Measurements from ENCODE around the gene LAX1.
"Not testable (repeated sequence)": the region's sequence is repeated elsewhere in the genome, so short reads cannot be mapped to it uniquely, and the experiment has no call there.

Gene LAX1

DNA sequence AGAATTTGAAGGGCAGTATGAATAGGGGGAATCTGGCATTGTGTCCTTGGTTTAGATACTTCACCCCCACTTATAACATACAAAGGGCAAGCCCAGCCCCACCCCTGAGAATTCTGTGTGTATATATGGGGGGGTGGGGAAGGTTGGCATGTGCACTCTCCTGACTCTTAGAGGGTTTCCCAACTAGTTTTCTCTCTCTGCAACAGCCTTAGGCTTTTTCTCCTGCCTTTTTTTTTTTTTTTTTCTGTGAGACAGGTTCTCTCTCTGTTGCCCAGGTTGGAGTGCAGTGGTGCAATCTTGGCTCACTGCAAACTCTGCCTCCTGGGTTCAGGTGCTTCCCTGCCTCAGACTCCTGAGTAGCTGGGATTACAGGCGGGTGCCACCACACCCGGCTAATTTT is 27.5 kb downstream of the LAX1 start:
- POLR2A ChIA-PET (ENCODE audit: low non-redundant PET): interaction anchor here (0.6 kb wide), 1 partner anchor 160 kb away, joined by 3 read pairs; no protein-coding TSS in a partner anchor
- TF ChIP-seq, protein P1, sequence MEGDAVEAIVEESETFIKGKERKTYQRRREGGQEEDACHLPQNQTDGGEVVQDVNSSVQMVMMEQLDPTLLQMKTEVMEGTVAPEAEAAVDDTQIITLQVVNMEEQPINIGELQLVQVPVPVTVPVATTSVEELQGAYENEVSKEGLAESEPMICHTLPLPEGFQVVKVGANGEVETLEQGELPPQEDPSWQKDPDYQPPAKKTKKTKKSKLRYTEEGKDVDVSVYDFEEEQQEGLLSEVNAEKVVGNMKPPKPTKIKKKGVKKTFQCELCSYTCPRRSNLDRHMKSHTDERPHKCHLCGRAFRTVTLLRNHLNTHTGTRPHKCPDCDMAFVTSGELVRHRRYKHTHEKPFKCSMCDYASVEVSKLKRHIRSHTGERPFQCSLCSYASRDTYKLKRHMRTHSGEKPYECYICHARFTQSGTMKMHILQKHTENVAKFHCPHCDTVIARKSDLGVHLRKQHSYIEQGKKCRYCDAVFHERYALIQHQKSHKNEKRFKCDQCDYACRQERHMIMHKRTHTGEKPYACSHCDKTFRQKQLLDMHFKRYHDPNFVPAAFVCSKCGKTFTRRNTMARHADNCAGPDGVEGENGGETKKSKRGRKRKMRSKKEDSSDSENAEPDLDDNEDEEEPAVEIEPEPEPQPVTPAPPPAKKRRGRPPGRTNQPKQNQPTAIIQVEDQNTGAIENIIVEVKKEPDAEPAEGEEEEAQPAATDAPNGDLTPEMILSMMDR (conservative IDR thresholded peaks at IDR 0.05; ENCODE audit: low read depth): no peak
- CTCF ChIA-PET: interaction anchor here (2.1 kb wide), 1 partner anchor 15 kb away, joined by 7 read pairs; no protein-coding TSS in a partner anchor
- no peak overlapping the region for H3K27ac ChIP-seq
- no peak for DNase-seq (ENCODE audit: low spot score)

DNA sequence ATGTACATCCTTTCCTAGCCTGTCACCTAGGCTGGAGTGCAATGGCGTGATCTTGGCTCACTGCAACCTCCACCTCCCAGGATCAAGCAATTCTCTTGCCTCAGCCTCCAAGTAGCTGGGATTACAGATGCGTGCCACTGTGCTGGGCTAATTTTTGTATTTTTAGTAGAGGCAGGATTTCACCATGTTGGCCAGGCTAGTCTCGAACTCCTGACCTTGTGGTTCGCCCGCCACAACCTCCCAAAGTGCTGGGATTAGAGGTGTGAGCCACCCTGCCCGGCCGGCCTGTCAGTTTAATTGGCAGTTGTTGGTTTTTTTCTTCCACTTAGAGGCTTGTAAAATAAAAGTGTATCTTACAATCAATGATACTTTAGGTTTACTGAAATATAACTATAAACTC is 28.6 kb downstream of the LAX1 start:
- DNase-seq (ENCODE audit: low spot score); H3K27ac ChIP-seq; POLR2A ChIA-PET (ENCODE audit: low non-redundant PET): not testable (repeated sequence)
- CTCF ChIA-PET: interaction anchor here (0.6 to 0.9 kb wide), 3 partner anchors 12 to 944 kb away, joined by 3 read pairs; no protein-coding TSS in a partner anchor

DNA sequence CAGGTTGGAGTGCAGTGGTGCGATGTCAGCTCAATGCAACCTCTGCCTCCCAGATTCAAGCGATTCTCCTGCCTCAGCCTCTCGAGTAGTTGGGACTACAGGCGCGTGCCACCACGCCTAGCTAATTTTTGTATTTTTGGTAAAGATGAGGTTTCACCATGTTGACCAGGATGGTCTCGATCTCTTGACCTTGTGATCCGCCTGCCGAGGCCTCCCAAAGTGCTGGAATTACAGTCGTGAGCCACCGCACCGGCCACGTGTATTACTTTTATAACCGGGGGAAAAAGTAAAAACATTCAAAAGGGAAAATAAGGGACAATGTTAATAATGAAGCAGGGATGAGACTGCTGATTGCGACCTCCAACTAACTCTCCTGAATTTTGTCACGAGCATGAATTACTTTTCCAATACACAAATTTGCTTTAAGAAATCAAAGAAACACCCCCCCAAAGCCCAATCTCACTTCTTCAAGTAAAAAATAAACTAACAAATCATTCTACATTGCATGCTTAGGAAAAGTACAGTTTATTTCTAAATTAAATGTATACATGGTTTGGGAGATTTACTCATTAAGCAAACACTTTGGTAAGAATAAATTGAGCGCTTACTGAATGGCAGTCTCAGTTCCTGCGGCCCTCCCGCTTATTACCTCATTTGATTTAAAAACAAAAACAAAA is 29.9 kb downstream of the LAX1 start:
- DNase-seq (ENCODE audit: low spot score): no peak
- ChIA-PET POLR2A (ENCODE audit: low non-redundant PET) (no interaction called here), CTCF (no interaction called here)
- TF ChIP-seq, protein P1 (conservative IDR thresholded peaks at IDR 0.05; ENCODE audit: low read depth): no peak
- peak overlapping the region; percentile 97 for H3K27ac ChIP-seq

DNA sequence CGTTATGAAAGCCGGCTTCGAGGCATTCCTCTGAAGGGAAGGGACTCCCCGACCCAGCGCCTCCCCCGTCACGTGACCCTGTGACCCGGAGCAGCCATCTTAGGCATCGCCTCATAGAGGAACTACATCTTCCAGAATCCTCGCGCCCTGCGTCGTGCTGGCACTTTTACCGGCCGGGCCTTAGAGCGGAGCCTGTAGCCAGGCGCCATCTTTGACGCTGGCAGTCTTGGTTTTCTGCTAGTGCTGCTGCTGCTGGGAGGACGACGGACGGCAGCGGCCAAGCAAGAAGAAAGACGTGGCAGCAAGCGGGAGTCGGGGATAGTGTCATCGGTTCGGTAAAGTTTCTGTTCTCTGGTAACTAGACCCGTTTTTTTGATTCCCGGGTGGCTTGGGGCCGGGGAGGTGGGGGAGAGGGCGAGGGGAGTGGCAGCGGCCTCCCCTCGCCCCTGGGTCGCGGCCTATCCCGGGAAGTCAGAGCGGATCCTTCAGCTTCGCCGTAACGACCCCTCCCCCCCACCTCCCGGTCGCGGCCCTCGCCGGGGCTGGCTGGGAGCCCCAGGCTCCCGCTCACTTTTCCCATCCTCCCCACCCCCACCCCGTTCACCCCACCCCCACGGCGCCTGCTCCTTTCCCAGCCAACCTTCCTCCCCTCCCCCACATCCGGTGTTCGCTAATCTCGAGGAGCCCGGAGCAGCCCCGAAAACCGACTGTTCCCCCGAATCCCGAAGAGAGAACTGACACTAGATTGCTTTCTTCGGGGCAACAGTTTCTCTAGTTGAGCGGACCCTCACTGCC is 30.7 kb downstream of the LAX1 start, which contains the start of the genes ZBED6 and ZC3H11A:
ZBED6 (plus strand) TSS at position 183 of the 795 bp plus-strand sequence. CDS start 1,900 bp downstream, outside the sequence.
ZC3H11A (plus strand) TSS at position 183 of the 795 bp plus-strand sequence. CDS start 21,448 bp downstream, outside the sequence.
- ChIA-PET CTCF (no interaction called here), POLR2A (ENCODE audit: low non-redundant PET) (no interaction called here)
- TF ChIP-seq, protein P1 (conservative IDR thresholded peaks at IDR 0.05; ENCODE audit: low read depth): no peak
- peak; percentile 100 for DNase-seq (ENCODE audit: low spot score)
- H3K27ac ChIP-seq: peak within 1 kb of the TSS; percentile 97

DNA sequence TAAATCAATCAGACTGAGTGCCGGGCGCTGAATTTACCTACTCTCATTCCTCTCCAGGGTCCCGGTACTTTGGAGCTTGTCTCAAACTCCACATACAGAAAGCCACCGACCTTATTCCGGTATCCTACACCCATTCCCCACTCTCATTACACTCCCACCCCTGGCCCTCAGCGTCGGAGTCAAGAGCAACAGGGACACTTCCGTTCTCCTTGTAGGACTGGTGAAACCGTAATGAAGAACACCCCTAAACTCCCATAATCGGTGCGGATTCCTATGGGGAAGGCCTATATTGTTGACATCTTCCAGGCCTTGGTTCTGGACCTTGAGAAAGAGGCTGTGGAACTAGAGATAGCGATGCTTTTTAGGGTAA is 31.2 kb downstream of the LAX1 start:
- TF ChIP-seq, protein P1 (conservative IDR thresholded peaks at IDR 0.05; ENCODE audit: low read depth): no peak

DNA sequence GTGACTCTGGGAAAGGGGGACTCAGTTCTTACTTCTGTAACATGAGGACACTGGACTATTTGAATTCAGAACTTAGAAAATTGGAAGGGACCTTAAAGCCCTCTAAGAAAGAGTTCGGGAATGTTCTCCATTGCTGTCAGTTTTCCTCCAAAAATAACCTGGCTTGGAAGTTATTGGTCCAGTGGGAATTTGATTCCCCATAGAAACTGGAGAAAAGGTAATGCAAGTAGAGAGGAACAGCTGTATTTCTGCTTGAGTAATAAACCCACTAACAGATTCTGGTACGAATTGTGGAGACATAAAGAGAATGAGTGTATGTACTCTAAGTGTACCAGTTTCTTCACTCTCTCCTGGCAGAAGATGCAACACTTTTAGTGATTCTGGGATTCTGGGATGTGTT is 32.2 kb downstream of the LAX1 start:
- ChIA-PET CTCF (interaction anchor here (0.6 kb wide), 1 partner anchor 16 kb away, joined by 5 read pairs; no protein-coding TSS in a partner anchor), POLR2A (ENCODE audit: low non-redundant PET) (interaction anchor here (0.5 to 0.6 kb wide), 2 partner anchors 33 to 385 kb away, joined by 3 to 4 read pairs; no protein-coding TSS in a partner anchor)
- TF ChIP-seq, protein P1 (conservative IDR thresholded peaks at IDR 0.05; ENCODE audit: low read depth): no peak
- DNase-seq (ENCODE audit: low spot score): no peak
- no peak overlapping the region for H3K27ac ChIP-seq

More for the DNA sequence above, 31.2 kb downstream of the LAX1 start:
- H3K27ac ChIP-seq: peak overlapping the region; percentile 97
- DNase-seq (ENCODE audit: low spot score): peak; percentile 20
- CTCF ChIA-PET: interaction anchor here (0.5 kb wide), 1 partner anchor 81 kb away, joined by 3 read pairs; no protein-coding TSS in a partner anchor
- POLR2A ChIA-PET (ENCODE audit: low non-redundant PET): no interaction called here

Data from RWPE1 (cell line).